ENCODE data around the gene RYR1.

Gene RYR1

DNA sequence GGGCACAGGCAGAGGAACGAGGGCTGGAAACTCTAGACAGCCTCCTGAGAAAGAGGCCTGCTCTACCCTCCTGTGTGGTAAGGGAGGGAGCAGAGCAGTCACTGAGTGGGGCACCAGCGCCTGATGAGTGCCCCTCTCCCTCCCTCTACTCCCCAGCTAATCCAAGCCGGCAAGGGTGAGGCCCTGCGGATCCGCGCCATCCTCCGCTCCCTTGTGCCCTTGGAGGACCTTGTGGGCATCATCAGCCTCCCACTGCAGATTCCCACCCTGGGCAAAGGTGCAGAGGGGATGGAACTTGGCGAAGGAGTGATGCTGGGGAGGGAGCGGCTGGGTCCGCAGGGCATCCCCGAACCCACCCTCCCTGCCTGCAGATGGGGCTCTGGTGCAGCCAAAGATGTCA is 67.0 kb downstream of the RYR1 start:
- peaks cover 12% of the 10 kb centered on the region for H3K27me3 Mint-ChIP-seq (ENCODE audit: low read depth, poor library complexity)
- H3K36me3 Mint-ChIP-seq (ENCODE audit: low read depth): peaks cover 39% of the 10 kb centered on the region
- TF ChIP-seq, protein P1, sequence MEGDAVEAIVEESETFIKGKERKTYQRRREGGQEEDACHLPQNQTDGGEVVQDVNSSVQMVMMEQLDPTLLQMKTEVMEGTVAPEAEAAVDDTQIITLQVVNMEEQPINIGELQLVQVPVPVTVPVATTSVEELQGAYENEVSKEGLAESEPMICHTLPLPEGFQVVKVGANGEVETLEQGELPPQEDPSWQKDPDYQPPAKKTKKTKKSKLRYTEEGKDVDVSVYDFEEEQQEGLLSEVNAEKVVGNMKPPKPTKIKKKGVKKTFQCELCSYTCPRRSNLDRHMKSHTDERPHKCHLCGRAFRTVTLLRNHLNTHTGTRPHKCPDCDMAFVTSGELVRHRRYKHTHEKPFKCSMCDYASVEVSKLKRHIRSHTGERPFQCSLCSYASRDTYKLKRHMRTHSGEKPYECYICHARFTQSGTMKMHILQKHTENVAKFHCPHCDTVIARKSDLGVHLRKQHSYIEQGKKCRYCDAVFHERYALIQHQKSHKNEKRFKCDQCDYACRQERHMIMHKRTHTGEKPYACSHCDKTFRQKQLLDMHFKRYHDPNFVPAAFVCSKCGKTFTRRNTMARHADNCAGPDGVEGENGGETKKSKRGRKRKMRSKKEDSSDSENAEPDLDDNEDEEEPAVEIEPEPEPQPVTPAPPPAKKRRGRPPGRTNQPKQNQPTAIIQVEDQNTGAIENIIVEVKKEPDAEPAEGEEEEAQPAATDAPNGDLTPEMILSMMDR (IDR thresholded peaks at IDR 0.05): no peak
- H3K27ac Mint-ChIP-seq: no peak overlapping the region
- DNase-seq: no peak
- no peak overlapping the region for H3K4me3 Mint-ChIP-seq
- H3K9me3 Mint-ChIP-seq: peaks cover 3% of the 10 kb centered on the region
- H3K4me1 Mint-ChIP-seq: no peaks in the 10 kb centered on the region

DNA sequence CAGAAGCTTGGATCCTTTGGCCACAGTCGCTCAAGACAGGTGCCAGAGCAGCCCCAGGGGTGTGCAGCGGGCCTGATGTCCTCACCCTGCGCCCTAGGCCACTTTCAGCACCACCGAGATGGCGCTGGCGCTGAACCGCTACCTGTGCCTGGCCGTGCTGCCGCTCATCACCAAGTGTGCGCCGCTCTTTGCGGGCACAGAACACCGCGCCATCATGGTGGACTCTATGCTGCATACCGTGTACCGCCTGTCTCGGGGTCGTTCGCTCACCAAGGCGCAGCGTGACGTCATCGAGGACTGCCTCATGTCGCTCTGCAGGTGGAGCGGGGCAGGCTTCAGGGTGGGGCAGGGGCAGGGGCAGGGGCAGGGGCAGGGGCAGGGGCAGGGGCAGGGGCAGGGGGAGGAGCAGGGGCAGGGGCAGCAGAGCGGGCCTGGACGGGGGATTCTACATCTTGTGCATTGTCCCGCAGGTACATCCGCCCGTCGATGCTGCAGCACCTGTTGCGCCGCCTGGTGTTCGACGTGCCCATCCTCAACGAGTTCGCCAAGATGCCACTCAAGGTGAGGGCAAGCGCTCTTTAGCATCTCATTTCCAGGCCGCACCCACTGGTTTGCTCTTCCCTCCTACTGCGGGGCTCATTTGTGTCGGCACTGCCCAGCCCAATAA is 69.1 kb downstream of the RYR1 start:
- Mint-ChIP-seq H3K27me3 (ENCODE audit: low read depth, poor library complexity) (peaks cover 13% of the 10 kb centered on the region), H3K27ac (no peak overlapping the region), H3K4me1 (no peaks in the 10 kb centered on the region), H3K4me3 (no peak overlapping the region), H3K36me3 (ENCODE audit: low read depth) (peaks cover 38% of the 10 kb centered on the region), H3K9me3 (peaks cover 3% of the 10 kb centered on the region)
- no peak for DNase-seq
- TF ChIP-seq, protein P1 (IDR thresholded peaks at IDR 0.05): no peak

DNA sequence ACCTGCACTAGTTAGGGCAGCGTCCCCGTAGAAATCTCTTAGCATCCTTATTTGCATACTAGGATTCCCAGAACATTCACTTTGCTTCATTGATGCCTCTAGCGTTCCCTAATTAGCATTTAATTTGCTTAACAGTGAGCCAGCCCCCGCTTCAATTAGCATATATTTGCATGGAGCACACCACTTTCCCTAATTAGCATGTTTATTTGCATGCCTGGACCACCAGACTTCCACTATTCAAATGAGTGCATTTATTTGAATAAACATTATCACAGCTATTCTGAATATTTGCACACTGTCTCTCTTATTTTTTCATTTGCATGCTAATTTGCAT is 69.6 kb downstream of the RYR1 start:
- TF ChIP-seq, protein P1 (IDR thresholded peaks at IDR 0.05): no peak
- H3K4me1 Mint-ChIP-seq: no peaks in the 10 kb centered on the region
- no peak overlapping the region for H3K4me3 Mint-ChIP-seq
- H3K36me3 Mint-ChIP-seq (ENCODE audit: low read depth): peaks cover 38% of the 10 kb centered on the region
- H3K27me3 Mint-ChIP-seq (ENCODE audit: low read depth, poor library complexity): peaks cover 13% of the 10 kb centered on the region
- no peak overlapping the region for H3K27ac Mint-ChIP-seq
- no peak for DNase-seq
- peaks cover 3% of the 10 kb centered on the region for H3K9me3 Mint-ChIP-seq

DNA sequence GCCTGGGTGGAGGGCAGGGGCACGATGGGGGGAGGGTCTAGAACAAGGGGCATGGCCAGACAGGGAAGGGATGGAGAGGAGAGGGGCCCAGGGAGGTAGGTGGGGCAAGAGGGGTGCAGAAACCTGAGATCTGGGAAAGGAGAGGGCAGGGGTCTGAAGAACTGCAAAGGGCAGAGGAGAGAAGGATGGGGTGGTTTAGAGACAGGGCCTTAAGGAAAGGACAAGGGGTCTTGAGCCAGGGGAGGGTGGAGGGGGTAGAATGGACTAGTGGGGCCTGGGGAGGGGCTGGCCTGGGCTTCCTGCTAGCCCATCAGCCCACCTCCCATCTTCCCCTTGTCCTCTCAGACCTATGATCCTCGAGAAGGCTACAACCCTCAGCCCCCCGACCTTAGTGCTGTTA is 72.5 kb downstream of the RYR1 start:
- no peaks in the 10 kb centered on the region for H3K4me1 Mint-ChIP-seq

DNA sequence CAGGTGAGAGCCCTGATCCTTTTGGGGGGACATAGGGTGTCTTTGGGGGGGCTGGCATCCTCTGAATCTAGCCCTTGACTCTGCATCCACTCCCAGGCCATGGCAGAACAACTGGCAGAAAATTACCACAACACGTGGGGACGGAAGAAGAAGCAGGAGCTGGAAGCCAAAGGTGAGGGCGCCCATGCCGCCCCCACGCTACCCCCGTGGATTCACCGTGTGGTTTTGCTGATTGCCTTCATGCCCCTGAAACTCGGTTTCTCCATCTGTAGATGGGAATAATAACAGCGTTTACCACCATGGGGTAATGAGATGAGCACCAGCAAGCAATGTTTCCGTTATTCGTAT is 72.9 kb downstream of the RYR1 start:
- no peak for DNase-seq
- Mint-ChIP-seq H3K36me3 (ENCODE audit: low read depth) (peaks cover 32% of the 10 kb centered on the region), H3K27me3 (ENCODE audit: low read depth, poor library complexity) (peaks cover 13% of the 10 kb centered on the region), H3K9me3 (peaks cover 3% of the 10 kb centered on the region), H3K4me1 (peaks cover 2% of the 10 kb centered on the region), H3K27ac (no peak overlapping the region), H3K4me3 (no peak overlapping the region)
- TF ChIP-seq, protein P1 (IDR thresholded peaks at IDR 0.05): no peak

More for the DNA sequence above, 72.5 kb downstream of the RYR1 start:
- DNase-seq: no peak
- Mint-ChIP-seq H3K27me3 (ENCODE audit: low read depth, poor library complexity) (peaks cover 13% of the 10 kb centered on the region), H3K27ac (no peak overlapping the region), H3K36me3 (ENCODE audit: low read depth) (peaks cover 36% of the 10 kb centered on the region), H3K4me3 (no peak overlapping the region), H3K9me3 (peaks cover 3% of the 10 kb centered on the region)
- TF ChIP-seq, protein P1 (IDR thresholded peaks at IDR 0.05): no peak

Measured in nephron progenitor cell (in vitro differentiated cells).